GM21447 (cell line): ENCODE results near the gene ANOS1.
"Not testable (repeated sequence)": the region's sequence is repeated elsewhere in the genome, so short reads cannot be mapped to it uniquely, and the experiment has no call there.

Experiments
- ATAC-seq: cut with Tn5 transposase; IDR thresholded peaks from one replicate; pipeline ENCODE4 v1.9.1; 2021; ENCODE audit not compliant: unreplicated experiment

ANOS1 gene, protein sequence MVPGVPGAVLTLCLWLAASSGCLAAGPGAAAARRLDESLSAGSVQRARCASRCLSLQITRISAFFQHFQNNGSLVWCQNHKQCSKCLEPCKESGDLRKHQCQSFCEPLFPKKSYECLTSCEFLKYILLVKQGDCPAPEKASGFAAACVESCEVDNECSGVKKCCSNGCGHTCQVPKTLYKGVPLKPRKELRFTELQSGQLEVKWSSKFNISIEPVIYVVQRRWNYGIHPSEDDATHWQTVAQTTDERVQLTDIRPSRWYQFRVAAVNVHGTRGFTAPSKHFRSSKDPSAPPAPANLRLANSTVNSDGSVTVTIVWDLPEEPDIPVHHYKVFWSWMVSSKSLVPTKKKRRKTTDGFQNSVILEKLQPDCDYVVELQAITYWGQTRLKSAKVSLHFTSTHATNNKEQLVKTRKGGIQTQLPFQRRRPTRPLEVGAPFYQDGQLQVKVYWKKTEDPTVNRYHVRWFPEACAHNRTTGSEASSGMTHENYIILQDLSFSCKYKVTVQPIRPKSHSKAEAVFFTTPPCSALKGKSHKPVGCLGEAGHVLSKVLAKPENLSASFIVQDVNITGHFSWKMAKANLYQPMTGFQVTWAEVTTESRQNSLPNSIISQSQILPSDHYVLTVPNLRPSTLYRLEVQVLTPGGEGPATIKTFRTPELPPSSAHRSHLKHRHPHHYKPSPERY

DNA sequence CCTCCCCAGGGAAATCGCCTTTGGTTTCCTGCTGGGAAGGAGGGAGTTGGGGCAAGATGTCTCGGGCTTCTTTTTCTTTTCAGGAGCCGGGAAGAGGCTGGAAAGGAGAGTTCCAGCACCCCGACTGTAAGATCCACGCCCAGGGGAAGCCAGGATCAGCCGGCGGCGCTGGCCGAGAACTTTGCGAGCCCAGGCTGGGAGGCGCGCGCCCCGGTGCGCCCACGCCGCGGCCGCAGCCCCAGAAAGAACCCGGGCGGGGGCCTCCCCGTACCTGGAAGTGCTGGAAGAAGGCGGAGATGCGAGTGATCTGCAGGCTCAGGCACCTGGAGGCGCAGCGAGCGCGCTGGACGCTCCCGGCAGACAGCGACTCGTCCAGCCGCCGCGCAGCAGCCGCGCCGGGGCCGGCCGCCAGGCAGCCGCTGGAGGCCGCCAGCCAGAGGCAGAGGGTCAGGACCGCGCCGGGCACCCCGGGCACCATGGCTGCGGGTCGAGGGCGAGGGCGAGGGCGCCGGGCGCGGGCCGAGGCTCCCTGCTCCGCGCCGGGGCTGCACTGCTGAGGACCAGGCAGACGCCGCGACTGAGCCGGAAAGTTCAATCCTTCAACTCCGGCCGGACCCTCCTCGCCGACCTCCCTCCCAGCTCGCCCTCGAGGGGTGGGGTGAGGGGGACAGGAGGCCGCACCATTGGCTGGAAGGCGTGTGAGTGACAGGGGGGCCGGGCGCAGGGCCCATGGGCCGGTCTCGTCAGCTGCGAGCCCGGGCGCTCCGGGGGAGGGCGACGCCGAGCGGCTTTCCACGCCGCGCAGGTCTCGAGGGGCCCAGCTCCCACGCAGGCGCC, at the start of gene ANOS1:
Gene ANOS1 (minus strand): TSS at position 579 of the 837 bp plus-strand sequence. CDS start 101 bp downstream, at position 478.
- no peak for ATAC-seq

DNA sequence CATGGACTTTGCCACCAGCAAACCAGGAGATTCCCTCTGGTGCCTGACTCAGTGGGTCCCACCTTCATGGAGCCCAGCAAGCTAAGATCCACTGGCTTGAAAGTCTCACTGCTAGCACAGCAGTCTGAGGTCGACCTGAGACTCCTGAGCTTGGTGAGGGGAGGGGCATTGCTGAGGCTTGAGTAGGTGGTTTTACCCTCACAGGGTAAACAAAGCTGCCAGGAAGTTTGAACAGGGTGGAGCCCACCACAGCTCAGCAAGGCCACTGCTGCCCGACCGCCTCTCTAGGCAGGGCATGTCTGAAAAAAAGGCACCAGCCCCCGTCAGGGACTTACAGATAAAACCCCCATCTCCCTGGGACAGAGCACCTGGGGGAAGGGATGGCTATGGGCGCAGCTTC, 41.2 kb upstream of the ANOS1 start:
- no peak for ATAC-seq

DNA sequence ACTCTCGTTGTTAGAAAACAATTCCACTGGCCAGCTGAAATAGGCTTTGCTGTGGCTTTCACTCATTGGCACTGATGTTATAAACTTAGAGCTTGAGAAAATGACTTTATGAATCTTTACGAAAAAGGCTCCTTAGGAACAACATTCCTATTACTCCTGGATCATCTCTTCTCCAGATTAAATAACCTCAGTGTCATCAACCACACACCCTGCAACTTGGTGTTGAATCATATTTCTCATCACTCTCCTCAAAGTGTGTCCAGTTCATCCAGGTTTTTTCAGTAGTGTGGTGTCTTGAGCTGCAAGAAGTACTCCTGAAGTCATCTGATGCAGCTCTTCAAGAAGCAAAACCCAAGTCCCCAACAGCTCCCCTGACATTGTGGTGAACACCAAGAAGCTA, 28.1 kb upstream of the ANOS1 start:
- no peak for ATAC-seq

DNA sequence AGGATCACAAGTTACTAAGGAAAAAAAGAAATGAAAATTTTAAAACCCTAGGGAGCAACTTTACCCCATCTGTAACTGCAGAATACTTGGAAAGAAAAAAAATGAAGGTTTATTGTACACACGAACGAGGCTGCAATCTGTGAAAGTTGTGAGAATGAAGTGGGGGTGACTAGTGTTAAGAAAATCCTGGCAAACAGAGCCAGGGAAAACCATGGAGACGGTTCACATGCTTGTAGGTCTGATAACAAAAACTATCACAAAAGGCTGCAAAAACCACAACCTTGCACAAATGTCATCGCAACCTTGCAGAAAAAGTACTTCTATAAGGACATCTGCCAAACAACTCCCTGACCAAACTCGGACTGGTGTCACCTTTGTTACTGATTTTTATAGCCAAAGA, 26.8 kb upstream of the ANOS1 start:
- ATAC-seq: not testable (repeated sequence)

DNA sequence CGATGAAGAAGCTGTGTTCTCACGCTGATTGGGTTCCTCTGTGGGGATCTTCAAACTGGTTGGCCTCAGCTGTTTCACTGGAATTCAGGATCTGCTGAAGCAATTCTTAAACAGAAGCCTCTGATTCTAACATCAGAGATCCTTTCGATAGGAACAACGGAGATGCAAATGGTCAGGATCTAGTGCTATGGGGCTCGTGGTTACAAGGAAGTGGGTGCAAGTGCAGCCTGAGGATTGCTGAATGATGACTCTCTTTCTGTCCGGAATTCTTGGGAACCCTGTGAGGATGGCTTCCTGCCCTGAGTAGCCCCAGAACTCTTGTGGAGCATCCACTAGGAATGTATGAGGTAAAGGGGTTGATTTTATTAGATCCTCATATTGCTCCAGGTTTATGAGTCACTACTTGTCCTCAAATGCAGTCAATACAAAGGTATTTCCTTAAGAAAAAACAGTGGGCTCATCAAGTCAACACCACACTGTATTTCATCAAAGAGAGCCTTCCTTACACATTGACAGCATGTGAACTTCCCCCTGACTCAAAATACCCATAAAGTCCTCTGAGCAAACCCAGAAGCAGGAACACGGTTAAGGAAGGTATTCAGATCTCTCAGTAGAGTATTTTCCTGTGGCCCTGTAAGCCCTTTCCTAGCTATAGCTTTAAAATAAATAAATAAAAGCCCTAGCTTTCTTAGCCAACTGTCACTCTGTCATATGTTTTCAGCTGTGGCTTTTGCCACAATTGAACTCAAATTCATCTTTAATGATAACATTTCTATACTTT, 25.9 kb upstream of the ANOS1 start:
- not testable (repeated sequence) for ATAC-seq

DNA sequence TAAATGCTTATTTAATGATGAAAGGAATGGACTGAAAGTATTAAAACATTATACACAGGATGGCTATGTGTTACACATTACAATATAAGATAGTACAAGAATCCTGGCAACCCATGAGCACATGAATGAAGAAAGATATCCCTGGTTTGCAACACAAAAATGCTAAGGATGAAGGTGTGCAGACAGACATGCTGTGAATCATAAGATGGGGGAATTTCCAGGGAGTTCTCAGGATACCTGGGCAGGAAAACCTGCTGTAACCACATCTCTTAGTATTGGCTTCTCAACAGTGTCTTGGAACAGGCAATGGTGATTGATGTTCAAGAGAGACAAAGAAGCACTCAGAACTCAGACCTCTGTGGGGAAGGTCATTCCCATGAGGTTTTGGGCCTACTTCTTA, 23.9 kb upstream of the ANOS1 start:
- no peak for ATAC-seq

DNA sequence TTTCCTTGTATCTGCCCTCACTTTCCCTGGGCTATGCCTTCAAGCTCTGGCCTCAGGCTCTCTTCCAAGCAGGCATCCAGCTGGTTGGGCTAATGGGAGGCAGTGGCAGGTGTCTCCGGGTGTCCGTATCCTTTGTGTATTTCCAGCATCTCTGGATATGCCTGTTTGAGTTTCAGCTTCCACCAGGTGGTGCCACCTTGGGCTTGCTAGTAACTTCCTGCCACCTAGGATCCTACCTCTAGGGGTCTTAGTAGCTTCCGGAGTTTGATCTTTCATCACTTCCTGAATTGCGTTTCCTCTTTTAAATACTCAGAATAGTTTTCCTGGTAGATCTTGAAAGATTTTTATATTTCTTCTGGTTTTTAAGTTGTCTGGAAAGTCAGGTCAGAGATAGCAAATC, 23.2 kb upstream of the ANOS1 start:
- ATAC-seq: no peak

DNA sequence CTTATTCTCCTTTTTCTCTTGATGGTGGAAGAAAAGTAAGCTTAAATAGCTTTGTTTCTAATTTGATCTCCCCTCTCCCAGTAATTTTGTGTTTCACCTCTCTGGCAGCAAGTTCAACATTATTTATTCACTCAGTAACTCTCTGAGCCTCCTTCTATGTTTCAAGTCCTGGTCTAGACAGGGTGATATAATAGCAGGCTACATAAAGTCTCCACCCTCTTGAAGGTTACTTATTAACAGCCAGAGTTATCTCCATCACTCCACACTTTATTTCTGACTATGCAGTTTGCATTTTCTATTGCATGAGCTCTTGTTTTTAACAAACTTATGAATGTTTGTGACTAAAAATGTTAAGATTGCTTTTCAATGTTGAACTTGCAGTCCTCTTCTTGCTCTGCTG, 17.8 kb upstream of the ANOS1 start:
- ATAC-seq: no peak

DNA sequence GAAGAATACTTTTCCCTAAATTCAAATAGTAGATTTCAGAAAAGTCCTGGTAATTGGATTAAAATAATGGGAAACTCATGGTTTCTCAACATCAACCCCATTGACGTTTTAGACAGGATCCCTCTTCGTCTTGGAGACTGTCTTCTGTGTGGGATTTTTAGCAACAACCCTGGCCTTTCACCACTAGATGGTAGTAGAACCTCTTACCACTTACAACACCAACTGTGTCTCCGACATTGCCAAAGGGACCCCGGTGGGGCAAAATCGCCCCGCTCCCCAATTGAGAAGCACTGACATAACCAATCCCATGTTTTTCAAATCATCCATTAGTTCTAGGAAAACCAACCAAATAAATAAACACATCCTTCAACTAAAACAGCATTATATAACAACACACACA, 16.9 kb upstream of the ANOS1 start:
- no peak for ATAC-seq

DNA sequence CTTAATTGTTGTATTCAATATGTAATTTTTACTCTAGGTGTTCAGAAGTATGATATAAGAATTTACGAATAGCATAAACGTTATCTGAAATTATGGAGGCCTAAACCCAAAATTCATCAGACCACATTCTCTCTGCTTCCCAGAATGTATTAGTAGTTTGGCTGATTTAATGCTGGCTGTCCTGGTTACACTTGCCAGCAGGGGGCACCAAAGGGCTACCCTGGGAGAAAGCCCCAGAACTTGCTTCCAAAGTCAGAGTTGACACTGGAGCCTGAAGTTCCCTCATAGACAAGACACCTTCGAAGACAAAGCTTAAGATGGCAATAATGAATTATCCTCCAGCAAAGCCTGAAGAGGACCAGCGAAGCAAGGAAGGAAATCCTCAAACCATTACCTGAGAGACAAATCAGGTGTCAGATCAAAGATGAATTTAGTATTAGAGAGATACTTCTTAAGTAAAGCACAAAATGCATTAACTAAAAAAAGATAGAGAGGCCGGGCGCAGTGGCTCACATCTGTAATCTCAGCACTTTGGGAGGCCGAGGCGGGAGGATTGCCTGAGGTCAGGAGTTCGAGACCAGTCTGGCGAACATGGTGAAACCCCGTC, 11.3 kb upstream of the ANOS1 start:
- no peak for ATAC-seq

DNA sequence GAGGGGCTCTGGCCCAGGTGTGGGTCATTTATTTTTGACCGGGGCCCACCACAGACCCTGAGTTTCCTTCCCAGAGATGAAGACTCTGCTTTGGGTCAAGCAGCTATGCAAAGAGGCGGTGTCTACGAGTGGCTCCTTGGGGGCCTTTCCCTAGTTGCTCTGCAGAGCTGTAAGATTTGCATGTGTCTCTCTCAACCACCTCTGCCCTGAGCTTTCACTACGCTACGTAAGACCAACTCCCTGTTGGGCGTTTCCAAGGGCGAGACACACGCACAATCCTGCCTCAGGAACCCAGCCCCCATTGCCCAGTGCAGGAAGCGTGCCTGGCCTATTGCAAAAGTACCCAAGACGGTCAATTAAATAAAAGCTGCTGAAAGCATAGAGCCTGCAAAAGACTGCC, 10.0 kb upstream of the ANOS1 start:
- no peak for ATAC-seq

DNA sequence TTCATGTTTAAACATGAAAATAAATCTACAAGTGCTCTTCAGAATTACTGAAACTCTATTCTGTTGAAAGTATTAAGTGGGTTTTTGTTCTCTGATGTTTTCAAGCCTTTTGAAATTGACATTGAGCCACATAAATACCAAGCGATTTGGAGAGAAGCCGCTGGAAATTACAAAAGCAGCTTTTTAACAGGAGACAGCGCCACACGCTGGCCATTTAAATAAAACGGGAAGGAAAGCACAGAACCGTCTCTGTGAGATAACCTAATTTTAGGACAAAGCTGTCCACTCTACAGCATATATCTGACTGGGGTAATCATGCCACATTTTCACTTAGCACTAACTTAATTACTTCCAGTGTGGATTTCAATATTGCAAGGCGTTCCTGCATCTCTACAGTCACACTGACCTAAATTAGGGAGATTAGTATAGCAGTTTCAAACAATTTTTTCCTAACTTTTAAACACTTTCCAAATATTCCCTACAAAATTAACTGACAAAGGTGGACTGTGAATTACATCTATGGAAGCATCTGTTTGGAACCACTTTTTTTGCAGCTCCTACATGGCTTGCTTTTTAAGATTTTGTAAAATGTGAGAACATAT, 6.8 kb upstream of the ANOS1 start:
- ATAC-seq: no peak

DNA sequence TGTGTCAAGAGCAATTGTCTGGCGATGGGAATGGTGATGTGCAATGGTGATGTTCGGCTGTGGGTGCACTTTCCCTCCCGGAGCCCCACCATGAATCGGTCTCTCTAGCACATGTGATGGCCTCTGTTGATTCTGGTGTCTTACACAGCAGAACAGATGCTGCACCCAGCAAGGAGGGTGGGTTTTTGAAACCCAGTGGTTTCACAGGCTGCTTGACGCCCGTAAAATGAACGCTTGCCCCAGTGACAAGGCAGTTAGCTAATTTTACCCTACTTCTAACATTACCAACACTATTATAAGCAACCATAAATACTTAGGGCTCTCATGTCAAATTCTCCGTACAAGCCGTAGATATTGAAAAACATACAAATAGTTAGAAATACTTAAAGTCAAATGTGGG, 5.9 kb upstream of the ANOS1 start:
- no peak for ATAC-seq

DNA sequence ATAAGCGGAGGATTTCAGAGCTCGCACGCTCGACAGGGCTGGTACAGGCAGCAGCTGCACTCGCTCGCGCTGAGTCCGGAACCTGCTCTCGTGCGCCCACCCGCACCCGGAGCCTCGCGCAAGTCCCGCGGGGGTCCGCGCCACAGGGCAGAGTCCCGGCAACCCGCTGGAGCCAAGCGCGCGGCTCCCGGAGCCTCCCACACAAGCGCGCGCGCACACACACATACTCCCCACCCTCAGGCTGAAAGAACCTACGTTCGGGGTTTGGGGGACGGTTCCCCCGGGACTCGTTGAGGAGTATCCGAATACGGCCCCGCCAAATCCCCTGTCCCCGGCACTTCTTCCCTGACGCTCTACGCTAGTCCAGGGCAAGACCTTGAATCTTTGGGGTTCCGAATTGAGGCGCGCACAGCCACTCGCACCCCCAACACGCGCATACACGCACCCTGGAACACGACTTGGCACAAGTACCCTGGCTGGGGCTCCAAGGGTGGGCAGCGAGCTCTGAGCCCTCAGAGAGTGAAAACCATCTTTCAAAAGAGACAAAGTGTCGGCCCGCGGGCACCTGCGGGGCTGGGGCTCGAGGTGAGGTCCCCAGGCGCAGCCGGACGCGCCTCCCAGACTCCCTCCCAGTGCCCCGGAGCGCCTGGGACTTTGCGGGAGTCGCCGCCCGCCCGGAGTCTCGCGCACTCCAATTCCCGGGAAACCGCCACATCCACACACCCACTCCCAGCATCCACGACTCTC, 952 bp downstream of the ANOS1 start:
- ATAC-seq: no peak

DNA sequence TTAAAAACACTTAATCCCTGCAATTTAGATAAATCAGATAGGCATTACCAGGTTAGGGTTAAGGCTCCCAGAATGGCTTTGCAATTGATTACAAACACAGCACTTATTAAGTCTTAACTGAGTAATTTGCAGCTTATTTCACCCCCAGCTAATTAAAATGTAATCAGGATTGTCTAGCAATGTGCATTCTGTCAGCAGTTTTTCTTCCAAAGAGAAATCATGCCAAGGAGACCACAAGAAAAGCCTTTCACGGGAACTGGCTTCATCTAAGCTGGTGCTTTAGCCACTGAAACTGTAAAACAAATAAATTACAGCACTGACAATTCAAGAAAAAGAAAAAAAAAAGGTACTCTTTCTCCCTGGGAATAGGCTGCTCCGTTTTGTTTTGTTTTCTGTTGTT, 2.1 kb downstream of the ANOS1 start:
- no peak for ATAC-seq

DNA sequence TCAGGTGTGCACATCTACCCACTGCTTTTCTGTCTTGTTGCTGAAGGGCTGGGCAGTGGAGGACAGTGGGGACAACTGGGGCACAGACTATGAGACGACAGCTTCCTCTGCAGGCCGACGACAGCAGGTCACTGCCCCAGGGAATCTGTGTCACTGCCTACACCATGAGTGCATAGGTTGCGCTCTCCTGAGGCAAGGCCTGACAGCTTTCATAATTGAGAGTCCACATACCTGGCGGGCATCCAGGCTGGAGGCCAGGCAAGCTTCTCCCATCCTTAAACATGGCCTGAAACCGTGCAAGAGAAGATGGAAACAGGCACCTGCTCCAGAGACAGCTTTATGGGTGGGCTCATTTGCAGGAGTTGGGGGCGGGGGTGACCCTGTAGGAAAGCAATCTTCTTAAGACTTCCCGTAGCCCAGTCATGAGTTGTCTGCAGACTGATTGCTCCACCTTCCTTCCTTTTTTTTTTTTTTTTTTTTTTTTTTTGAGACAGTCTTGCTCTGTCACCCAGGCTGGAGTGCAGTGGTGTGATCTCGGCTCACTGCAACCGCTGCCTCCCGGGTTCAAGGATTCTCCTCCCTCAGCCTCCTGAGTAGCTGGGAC, 2.9 kb downstream of the ANOS1 start:
- ATAC-seq: no peak

DNA sequence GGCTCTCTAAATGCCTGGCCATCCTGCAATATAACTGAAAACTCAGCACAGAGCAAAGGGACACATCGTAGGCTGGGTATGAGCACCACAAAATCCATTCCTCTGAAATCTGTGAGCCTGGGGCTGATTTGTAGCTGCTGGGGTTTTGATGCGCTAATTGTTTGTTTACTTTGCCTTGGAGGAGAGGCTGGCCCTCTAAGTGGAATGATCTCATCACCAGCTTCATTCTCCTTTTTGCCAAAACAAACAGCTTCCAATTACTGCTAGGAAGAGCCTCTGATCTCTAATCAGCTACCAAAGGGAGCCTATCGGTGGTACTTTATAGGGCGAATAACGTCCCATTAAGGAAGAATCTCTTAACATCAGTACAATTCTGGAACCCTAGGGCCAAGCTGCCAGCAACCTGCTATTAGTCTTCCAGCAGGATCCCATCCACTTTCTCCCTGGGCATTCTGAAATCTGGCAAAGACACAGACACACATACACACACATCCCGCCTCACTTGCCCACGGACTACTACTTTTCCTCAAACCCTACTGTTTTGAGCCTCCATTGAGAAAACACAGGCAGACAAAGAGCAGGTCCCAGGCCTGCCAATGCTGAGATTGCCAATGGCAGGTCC, 5.8 kb downstream of the ANOS1 start:
- ATAC-seq: no peak

DNA sequence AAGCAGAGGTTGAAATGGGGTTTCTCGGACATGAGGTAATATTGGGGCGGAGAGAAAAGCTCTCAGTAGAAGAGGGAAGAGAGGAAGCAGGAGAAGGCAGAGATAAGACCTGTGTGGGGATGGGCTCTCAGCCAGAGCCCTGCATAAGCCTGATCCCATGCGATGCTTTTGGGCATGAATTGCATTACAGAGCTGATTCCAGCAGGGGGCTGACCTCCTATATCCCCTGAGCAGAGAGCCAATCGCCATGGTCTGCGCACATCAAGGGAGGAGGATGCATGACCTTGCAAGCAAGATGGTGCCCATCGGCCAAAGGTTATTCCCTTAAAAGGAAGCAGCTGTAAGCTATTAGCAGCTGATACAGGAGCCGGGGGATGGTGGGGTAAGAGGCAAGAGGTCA, 7.6 kb downstream of the ANOS1 start:
- no peak for ATAC-seq

DNA sequence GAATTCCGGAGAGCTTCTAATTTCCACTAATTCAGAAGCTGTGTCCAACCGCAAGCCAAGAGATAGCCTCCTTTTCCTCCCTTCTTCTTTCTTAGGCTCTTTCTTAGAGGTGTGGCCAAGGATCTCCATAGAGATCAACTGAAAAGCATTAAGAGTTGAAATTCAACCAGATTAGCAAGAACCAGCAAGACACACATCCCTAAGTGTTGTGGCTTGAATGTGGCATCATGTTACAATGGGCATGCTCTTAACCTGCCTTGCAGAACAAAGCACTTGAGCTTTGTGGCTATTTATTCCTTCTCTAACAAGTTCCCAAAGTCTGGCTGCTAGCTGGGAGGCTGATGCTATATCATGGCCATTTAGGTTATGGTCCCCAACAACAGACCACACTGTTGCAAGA, 10.4 kb downstream of the ANOS1 start:
- no peak for ATAC-seq
